Mucosa of gallbladder (tissue), 1 donor: ENCODE measurements around the gene IFIT2. TPM values are rescaled to one million over a fixed set of nuclear protein-coding genes. Genes with fewer than 3 reads are reported as not detected.

ENCODE experiments used
- total RNA-seq: library from RNA; stranded (reverse); gene quantifications from one replicate; pipeline ENCODE4 v1.2.1, GENCODE V29; 2021
- donor health status: DM: no; HTN: no; CAD: no.

Gene IFIT2
- total RNA-seq, 1 donor from 2014 or later: 11.8 TPM

Other genes starting within 250 kb of the IFIT2 start
- 4.0 TPM for gene CH25H, start 94.7 kb upstream of the IFIT2 start, total RNA-seq
- gene LIPA, start 50.3 kb upstream of the IFIT2 start, total RNA-seq: 62.0 TPM
- 11.1 TPM for gene IFIT3, start 26.0 kb downstream of the IFIT2 start, total RNA-seq
- not detected for gene IFIT1B, start 76.0 kb downstream of the IFIT2 start, total RNA-seq
- 14.4 TPM for gene IFIT1, start 90.6 kb downstream of the IFIT2 start, total RNA-seq
- 14.7 TPM for gene IFIT5, start 112.5 kb downstream of the IFIT2 start, total RNA-seq
- 0.43 TPM for gene SLC16A12, start 233.5 kb downstream of the IFIT2 start, total RNA-seq